ENCODE results near the gene POC1A. TPM values are rescaled to one million over a fixed set of nuclear protein-coding genes. Genes with fewer than 3 reads are reported as not detected.

Gene POC1A
- total and polyA plus RNA-seq, 2 donors (not counting 3 experiments of a cell fraction or from before 2014, with no cell fraction given): 14.8 to 19.4 TPM

DNA sequence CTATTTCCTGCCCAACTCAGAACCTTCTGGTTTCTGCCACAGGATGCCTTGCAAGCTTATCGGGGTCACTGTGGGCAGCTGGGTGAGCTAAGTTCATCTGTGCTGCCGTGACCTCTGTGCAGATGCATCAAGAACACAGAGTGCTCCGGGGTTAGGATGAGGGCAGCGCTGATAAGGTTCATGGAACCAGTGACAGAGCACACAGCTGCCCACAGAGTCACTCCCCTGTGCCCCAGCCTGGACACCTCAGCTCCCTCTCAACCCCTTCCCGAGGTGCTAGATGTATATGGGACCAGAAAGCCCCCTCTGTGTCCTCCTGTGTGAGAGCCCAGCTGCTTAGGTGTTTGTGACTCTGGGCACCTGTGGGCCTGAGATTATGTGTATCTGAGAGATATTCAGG, 28.0 kb upstream of the POC1A start:
- no peaks in the 10 kb centered on the region for H3K4me1 ChIP-seq (ENCODE audit: control insufficient read depth, extremely low read depth, insufficient read depth, low read length)
- H3K27me3 ChIP-seq (ENCODE audit: control insufficient read depth in 2 of 2, insufficient read depth in 2 of 2, low read length in 2 of 2): peaks cover 0 to 4% of the 10 kb centered on the region in 2 experiments
- no peaks in the 10 kb centered on the region for H3K79me2 ChIP-seq (ENCODE audit: control insufficient read depth, insufficient read depth, low read length)
- TF ChIP-seq JUN (IDR thresholded peaks at IDR 0.05; ENCODE audit: borderline replicate concordance, insufficient read depth, insufficient read length, low read depth) (no peak), EZH2 (IDR thresholded peaks at IDR 0.05; ENCODE audit: borderline replicate concordance, low read depth, low read length, severe bottlenecking) (no peak), FOS (IDR thresholded peaks at IDR 0.05; ENCODE audit: borderline replicate concordance, insufficient read depth, low read length) (no peak), GATA2 (IDR thresholded peaks at IDR 0.05; ENCODE audit: insufficient read depth, insufficient read length, low read depth, low read length) (no peak)
- DNase-seq (ENCODE audit: low read depth, low spot score) (no peak), FAIRE-seq (no peak)
- H3K27ac ChIP-seq (ENCODE audit: insufficient read depth, low read depth, low read length): no peak overlapping the region
- ChIA-PET CTCF (interaction anchor here (2.2 kb wide), 1 partner anchor 15 kb away, joined by 5 read pairs; no protein-coding TSS in a partner anchor), POLR2A (no interaction called here)
- intact Hi-C loops (cut with micrococcal nuclease) (no loop called here), dilution Hi-C loops (cut with MboI; ENCODE audit: extremely low pct_ligation_motif_present, low sequenced_read_pairs) (no loop called here)
- no peaks in the 10 kb centered on the region for H3K9me1 ChIP-seq (replicated peaks; ENCODE audit: control insufficient read depth, extremely low read depth, insufficient read depth, low read length)
- H3K36me3 ChIP-seq (ENCODE audit: control insufficient read depth in 2 of 2, extremely low read depth in 1 of 2, insufficient read depth in 2 of 2, low read length in 2 of 2): no peaks in the 10 kb centered on the region
- no TSS peak for BruUV-seq (replicated peaks)
- no peaks in the 10 kb centered on the region for H4K20me1 ChIP-seq (replicated peaks; ENCODE audit: control insufficient read depth, extremely low read depth, insufficient read depth, low read length)
- no peak overlapping the region for H3K4me2 ChIP-seq (ENCODE audit: insufficient read depth, low read length)
- H3K9me3 ChIP-seq (replicated peaks; ENCODE audit: control insufficient read depth, insufficient read depth, low read length): no peaks in the 10 kb centered on the region
- H3K4me3 ChIP-seq (replicated peaks in 1 of 3; ENCODE audit: insufficient read depth in 1 of 3, low read depth in 1 of 3, low read length in 3 of 3): no peak overlapping the region
- H3K9ac ChIP-seq (replicated peaks; ENCODE audit: extremely low read depth, insufficient read depth, low read length): no peak overlapping the region
- no peak overlapping the region for H2AFZ ChIP-seq (ENCODE audit: low read depth, low read length)

DNA sequence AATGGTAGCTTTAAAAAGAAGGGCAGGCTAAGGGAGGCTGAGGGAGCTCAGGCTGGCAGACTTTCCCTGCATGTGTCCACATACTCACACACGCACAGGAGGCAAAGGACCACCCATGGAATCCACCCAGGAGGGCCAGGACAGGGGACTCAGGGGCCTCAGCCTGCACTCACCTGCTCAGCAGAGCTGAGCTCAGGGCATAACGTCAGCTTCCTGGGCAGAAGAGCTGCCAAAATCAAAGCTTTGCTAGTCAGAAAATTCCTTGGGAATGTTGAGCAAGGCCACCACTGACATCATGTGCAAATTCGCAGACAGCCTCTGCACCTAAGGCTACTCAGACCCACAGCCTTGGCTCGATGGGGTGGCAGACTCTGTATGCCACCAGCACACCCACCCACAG, 27.3 kb upstream of the POC1A start:
- no peaks in the 10 kb centered on the region for H3K9me1 ChIP-seq (replicated peaks; ENCODE audit: control insufficient read depth, extremely low read depth, insufficient read depth, low read length)
- BruUV-seq (replicated peaks): no TSS peak
- TF ChIP-seq MYC (IDR thresholded peaks at IDR 0.05; ENCODE audit: low read depth, low read length) (no peak), POLR2A (IDR thresholded peaks at IDR 0.05; ENCODE audit: low read depth, low read length) (no peak), GATA2 (IDR thresholded peaks at IDR 0.05; ENCODE audit: insufficient read depth, insufficient read length, low read depth, low read length) (no peak), FOS (IDR thresholded peaks at IDR 0.05; ENCODE audit: borderline replicate concordance, insufficient read depth, low read length) (no peak), JUN (IDR thresholded peaks at IDR 0.05; ENCODE audit: borderline replicate concordance, insufficient read depth, insufficient read length, low read depth) (no peak), POLR2AphosphoS5 (IDR thresholded peaks at IDR 0.05; ENCODE audit: insufficient read depth, low read depth, low read length) (no peak), EZH2 (IDR thresholded peaks at IDR 0.05; ENCODE audit: borderline replicate concordance, low read depth, low read length, severe bottlenecking) (no peak)
- TF ChIP-seq, protein P1, sequence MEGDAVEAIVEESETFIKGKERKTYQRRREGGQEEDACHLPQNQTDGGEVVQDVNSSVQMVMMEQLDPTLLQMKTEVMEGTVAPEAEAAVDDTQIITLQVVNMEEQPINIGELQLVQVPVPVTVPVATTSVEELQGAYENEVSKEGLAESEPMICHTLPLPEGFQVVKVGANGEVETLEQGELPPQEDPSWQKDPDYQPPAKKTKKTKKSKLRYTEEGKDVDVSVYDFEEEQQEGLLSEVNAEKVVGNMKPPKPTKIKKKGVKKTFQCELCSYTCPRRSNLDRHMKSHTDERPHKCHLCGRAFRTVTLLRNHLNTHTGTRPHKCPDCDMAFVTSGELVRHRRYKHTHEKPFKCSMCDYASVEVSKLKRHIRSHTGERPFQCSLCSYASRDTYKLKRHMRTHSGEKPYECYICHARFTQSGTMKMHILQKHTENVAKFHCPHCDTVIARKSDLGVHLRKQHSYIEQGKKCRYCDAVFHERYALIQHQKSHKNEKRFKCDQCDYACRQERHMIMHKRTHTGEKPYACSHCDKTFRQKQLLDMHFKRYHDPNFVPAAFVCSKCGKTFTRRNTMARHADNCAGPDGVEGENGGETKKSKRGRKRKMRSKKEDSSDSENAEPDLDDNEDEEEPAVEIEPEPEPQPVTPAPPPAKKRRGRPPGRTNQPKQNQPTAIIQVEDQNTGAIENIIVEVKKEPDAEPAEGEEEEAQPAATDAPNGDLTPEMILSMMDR (IDR thresholded peaks at IDR 0.05; ENCODE audit: extremely low read depth in 1 of 2, insufficient read depth in 1 of 2, low read depth in 1 of 2, low read length in 2 of 2): no peak
- TF ChIP-seq, protein P2, sequence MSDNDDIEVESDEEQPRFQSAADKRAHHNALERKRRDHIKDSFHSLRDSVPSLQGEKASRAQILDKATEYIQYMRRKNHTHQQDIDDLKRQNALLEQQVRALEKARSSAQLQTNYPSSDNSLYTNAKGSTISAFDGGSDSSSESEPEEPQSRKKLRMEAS (IDR thresholded peaks at IDR 0.05; ENCODE audit: insufficient read depth, insufficient read length): no peak
- dilution Hi-C loops (cut with MboI; ENCODE audit: extremely low pct_ligation_motif_present, low sequenced_read_pairs): no loop called here
- no peak overlapping the region for H3K9ac ChIP-seq (replicated peaks; ENCODE audit: extremely low read depth, insufficient read depth, low read length)
- no peak for FAIRE-seq
- H3K27ac ChIP-seq (ENCODE audit: insufficient read depth, low read depth, low read length): no peak overlapping the region
- ChIA-PET CTCF (interaction anchor here (1.1 to 2.2 kb wide), 2 partner anchors 15 to 178 kb away, joined by 3 to 5 read pairs; no protein-coding TSS in a partner anchor), POLR2A (no interaction called here)
- no peaks in the 10 kb centered on the region for H3K4me1 ChIP-seq (ENCODE audit: control insufficient read depth, extremely low read depth, insufficient read depth, low read length)
- H2AFZ ChIP-seq (ENCODE audit: low read depth, low read length): no peak overlapping the region
- no peak overlapping the region for H3K4me3 ChIP-seq (replicated peaks in 1 of 3; ENCODE audit: insufficient read depth in 1 of 3, low read depth in 1 of 3, low read length in 3 of 3)
- DNase-seq (ENCODE audit: low read depth, low spot score): no peak
- no peaks in the 10 kb centered on the region for H4K20me1 ChIP-seq (replicated peaks; ENCODE audit: control insufficient read depth, extremely low read depth, insufficient read depth, low read length)
- intact Hi-C loops (cut with micrococcal nuclease): no loop called here
- H3K36me3 ChIP-seq (ENCODE audit: control insufficient read depth in 2 of 2, extremely low read depth in 1 of 2, insufficient read depth in 2 of 2, low read length in 2 of 2): no peaks in the 10 kb centered on the region
- H3K27me3 ChIP-seq (ENCODE audit: control insufficient read depth in 2 of 2, insufficient read depth in 2 of 2, low read length in 2 of 2): peaks cover 0 to 4% of the 10 kb centered on the region in 2 experiments
- no peak overlapping the region for H3K4me2 ChIP-seq (ENCODE audit: insufficient read depth, low read length)
- no peaks in the 10 kb centered on the region for H3K79me2 ChIP-seq (ENCODE audit: control insufficient read depth, insufficient read depth, low read length)
- no peaks in the 10 kb centered on the region for H3K9me3 ChIP-seq (replicated peaks; ENCODE audit: control insufficient read depth, insufficient read depth, low read length)

Measured in endothelial cell of umbilical vein (primary cell).